Breast epithelium (tissue), 3 donors: ENCODE results near the gene ITPR3.

ENCODE experiments used
- POLR2AphosphoS5 ChIP-seq, 3 donors: sonication (generic); formaldehyde crosslinking; IDR thresholded peaks; one replicate each; pipeline ENCODE4 v1.6.1; 2017; ENCODE audit warnings: antibody characterized with exemption in 3 of 3
- TF ChIP-seq, protein P1 (sequence below), 3 donors: fragments of 450-650 bp; IDR thresholded peaks; one replicate each; pipeline ENCODE4 v1.5.1; 2016 to 2017; ENCODE audit warnings: antibody characterized with exemption in 3 of 3, mild to moderate bottlenecking in 3 of 3, moderate library complexity in 3 of 3

DNA sequence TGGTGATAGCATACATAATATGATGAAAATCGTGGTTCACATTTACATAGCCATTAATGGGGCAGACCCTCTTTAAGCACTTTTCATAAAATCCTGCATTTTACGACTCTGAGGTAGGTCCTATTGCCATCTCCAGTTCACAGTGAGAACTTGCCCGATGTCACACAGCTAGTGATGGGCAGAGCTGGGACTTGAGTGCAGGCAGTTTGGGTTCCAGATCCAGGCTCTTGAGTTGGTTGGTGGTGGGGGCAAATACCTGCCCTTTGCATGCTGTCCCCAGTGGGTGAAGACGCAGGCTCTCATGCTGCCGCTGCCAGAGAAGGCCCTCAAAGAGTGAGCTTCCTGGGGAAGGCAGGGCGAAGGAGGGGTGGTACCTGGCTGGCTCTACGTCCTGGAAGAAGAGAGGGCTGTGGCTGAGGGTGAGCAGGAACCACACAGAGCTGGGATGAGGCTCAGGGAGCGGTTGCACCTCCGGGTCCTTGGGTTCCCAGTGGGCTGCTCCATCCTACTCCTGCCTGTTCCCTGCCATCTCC lies 34.9 kb upstream of the ITPR3 start:
- TF ChIP-seq POLR2AphosphoS5 (IDR thresholded peaks at IDR 0.05) = no peak
- TF ChIP-seq, protein P1, sequence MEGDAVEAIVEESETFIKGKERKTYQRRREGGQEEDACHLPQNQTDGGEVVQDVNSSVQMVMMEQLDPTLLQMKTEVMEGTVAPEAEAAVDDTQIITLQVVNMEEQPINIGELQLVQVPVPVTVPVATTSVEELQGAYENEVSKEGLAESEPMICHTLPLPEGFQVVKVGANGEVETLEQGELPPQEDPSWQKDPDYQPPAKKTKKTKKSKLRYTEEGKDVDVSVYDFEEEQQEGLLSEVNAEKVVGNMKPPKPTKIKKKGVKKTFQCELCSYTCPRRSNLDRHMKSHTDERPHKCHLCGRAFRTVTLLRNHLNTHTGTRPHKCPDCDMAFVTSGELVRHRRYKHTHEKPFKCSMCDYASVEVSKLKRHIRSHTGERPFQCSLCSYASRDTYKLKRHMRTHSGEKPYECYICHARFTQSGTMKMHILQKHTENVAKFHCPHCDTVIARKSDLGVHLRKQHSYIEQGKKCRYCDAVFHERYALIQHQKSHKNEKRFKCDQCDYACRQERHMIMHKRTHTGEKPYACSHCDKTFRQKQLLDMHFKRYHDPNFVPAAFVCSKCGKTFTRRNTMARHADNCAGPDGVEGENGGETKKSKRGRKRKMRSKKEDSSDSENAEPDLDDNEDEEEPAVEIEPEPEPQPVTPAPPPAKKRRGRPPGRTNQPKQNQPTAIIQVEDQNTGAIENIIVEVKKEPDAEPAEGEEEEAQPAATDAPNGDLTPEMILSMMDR (IDR thresholded peaks at IDR 0.05) = no peak
